ENCODE results near the gene GBX1.

The GBX1 gene

GRCh38 chr7:151172273-151173141 is 5.0 kb upstream of the GBX1 start:
- no peak for DNase-seq

GRCh38 chr7:151168787-151169162 is 1.3 kb upstream of the GBX1 start:
- no peak for DNase-seq

GRCh38 chr7:151168003-151168786 is 701 bp upstream of the GBX1 start:
- DNase-seq: no peak

- no peak for DNase-seq
Measured at GRCh38 chr7:151166629-151167196, 781 bp downstream of the GBX1 start.

GRCh38 chr7:151161757-151162156 is 5.7 kb downstream of the GBX1 start:
- DNase-seq: no peak

GRCh38 chr7:151157645-151158329 is 9.7 kb downstream of the GBX1 start:
- DNase-seq: no peak

- no peak for DNase-seq
Measured at GRCh38 chr7:151152643-151153513, 14.6 kb downstream of the GBX1 start.

GRCh38 chr7:151150388-151150787 is 17.1 kb downstream of the GBX1 start:
- DNase-seq: no peak

GRCh38 chr7:151148319-151149259 is 18.9 kb downstream of the GBX1 start:
- no peak for DNase-seq

GRCh38 chr7:151146761-151147160 is 20.7 kb downstream of the GBX1 start:
- no peak for DNase-seq

- DNase-seq: no peak
Measured at GRCh38 chr7:151144387-151144786, 23.1 kb downstream of the GBX1 start.

- no peak for DNase-seq
Measured at GRCh38 chr7:151143261-151144015, 24.1 kb downstream of the GBX1 start.

- no peak for DNase-seq
Measured at GRCh38 chr7:151142686-151143040, 24.8 kb downstream of the GBX1 start.

GRCh38 chr7:151141855-151142685 is 25.4 kb downstream of the GBX1 start:
- no peak for DNase-seq

GRCh38 chr7:151141311-151141854 is 26.1 kb downstream of the GBX1 start:
- no peak for DNase-seq

GRCh38 chr7:151140826-151141225 is 26.7 kb downstream of the GBX1 start:
- no peak for DNase-seq

- no peak for DNase-seq
Measured at GRCh38 chr7:151139791-151140190, 27.7 kb downstream of the GBX1 start.

GRCh38 chr7:151139071-151139790 is 28.3 kb downstream of the GBX1 start:
- DNase-seq: no peak
